KBM-7 (cell line): ENCODE data around the gene RASGRP3.

Experiments used
- DNase-seq: peaks from one replicate; pipeline ENCODE4 v3.0.0-alpha.2; 2015
- in situ Hi-C: fragments of 300-500 bp; cut with MboI; formaldehyde crosslinking; loops from 2 replicates; pipeline ENCODE4 v1.14.3; 2020; ENCODE audit warnings: low sequenced_read_pairs, low pct_unique_long_range_greater_than_20kb, mixed read lengths

Gene RASGRP3

DNA sequence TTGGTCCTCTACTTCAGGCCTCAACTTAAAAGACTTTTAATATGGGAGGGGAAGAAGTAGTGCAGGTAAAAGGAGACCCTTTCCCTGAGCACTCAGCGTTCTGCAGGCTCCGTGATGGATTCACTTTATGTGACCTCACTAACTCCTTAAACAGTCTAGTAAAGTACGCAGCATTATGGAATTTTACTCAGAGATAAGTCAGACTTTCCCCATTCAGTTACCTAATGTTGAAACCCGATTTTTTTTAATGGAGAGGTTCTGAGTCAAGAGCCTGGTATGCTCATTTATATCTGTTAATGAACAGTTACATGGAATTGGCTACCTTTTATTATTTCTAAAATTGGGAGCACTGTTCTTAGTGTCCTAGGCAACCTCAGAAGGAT lies 34.1 kb downstream of the RASGRP3 start:
- in situ Hi-C loops = no loop called here
- DNase-seq = no peak

DNA sequence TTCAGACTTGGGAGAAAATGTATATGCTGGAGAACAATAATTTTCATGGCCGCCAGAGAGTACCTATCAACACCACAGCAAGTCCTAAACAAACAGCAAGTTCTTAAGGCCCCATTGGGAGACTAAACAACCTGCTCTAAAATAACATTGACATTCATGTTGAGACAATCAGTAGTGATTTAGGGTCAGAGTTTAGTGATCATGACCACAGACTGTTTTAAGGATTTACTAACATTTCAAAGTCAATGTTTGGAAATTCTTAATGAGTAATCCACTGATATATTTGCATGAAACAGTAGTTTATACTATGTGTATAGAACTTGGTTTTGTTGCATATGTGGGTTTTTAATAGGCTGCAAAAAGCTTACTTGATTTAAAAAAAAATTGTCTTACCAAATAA lies 34.7 kb downstream of the RASGRP3 start:
- in situ Hi-C loops = no loop called here
- DNase-seq = no peak

DNA sequence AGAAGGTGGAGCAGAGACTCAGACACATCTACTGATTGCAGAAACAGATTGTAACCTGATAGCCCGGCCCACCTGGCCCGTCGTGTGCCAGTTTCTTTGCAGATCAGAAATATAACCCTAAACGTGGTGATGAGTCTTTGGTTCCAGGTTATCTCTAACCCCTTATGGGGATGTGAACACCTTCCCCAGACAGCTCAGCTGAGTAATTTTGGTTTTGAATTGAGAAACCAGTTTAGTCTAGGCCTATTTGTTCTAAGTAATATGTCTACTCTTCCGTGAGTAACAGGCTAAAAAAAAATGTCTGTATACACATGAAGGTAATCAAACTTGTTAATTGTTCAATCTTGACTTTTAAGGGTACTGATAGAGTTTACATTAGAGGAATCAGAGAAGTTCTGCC lies 35.7 kb downstream of the RASGRP3 start:
- no peak for DNase-seq
- in situ Hi-C loops = no loop called here

DNA sequence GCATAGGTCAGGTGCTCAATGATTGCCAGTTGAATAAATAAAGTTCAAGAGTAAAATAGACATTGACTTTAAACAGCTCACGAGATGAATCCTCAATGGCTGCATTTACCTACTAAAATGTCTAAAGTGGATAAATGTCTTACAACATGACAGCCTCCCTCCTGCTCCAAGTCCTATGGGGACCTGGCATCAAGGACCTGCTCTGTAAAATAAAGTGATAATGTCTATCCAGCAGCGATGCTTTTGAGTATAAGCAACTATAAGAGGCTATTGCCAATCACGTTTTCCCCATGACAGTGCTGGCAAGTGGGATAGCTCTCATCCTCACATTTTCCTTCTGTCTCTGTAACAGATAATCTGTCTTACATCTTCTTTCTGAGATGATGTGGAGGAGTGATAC lies 37.0 kb downstream of the RASGRP3 start:
- in situ Hi-C loops = no loop called here
- DNase-seq = no peak

DNA sequence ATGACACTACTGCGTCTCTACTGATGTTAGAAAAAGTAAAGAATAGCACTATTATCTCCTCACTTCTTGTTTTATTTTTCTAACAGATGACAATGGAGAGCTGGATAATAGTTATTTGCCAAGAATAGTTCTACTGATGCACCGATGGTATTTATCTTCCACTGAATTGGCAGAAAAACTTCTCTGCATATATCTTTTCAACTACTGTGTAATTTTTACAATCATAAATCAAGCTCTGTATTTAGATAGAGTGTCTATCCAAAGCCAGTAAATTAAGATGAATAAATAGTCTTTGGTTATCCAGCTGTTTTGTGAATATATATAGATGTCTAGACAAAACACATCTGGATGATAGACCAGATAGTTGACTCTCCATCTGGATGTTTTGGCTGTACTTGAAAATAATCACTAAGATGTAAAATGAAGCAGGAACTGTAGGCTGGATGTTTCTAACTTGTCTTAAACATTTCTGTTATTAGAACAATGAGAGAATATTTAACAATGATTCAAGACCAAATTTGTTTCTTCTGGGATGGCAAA lies 40.1 kb downstream of the RASGRP3 start:
- in situ Hi-C loops = no loop called here
- DNase-seq = no peak

DNA sequence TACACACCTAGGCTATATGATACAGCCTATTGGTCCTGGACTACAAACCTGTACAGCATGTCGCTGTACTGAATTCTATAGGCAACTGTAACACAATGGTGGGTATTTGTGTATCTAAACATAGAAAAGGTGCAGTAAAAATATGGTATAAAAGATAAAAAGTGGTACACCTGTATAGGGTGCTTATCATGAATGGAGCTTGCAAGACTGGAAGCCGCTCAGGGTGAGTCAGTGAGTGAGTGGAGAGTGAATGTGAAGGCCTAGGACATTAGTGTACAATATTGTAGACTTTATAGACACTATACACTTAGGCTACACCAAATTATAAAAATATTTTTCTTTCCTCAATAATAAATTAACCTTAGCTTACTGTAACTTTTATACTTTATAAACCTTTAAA lies 41.8 kb downstream of the RASGRP3 start:
- in situ Hi-C loops = no loop called here
- DNase-seq = no peak

DNA sequence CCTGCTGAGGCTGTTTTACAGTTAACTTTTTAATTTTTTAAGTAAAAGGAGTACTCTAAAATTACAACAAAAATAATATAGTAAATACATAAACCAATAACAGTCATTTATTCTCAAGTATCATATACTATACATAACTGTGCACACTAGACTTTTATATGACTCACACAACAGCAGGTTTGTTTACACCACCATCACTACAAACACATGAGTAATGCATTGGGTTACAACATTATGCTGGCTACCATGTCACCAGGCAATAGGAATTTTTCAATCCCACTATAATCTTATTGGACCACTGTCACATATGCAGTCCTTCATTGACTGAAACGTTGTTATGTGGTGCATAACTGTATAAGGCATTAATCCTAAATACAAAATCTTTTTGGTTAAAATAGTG lies 42.5 kb downstream of the RASGRP3 start:
- DNase-seq = no peak

DNA sequence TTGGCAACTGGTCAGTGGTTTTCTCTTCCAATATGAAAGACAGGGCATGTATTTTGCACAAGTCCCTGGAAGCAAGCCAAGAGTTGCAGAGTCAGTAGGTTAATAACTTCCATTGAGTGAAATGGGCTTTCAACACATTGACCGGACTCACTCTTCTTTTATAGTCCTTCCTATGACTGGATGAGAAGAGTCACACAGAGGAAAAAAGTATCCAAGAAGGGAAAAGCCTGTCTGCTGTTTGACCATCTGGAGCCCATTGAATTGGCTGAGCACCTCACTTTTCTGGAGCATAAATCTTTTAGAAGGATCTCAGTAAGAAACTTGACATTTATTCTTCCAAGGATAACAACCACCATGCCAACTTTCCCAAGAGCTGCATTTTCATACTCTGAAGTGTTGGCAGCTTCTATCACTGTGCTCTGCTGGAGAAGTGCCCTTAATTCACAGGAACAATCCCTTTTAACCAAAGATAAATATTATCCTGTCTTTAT lies 45.4 kb downstream of the RASGRP3 start:
- DNase-seq = no peak
- in situ Hi-C loops = no loop called here

More for the DNA sequence above, 42.5 kb downstream of the RASGRP3 start:
- in situ Hi-C loops = no loop called here

DNA sequence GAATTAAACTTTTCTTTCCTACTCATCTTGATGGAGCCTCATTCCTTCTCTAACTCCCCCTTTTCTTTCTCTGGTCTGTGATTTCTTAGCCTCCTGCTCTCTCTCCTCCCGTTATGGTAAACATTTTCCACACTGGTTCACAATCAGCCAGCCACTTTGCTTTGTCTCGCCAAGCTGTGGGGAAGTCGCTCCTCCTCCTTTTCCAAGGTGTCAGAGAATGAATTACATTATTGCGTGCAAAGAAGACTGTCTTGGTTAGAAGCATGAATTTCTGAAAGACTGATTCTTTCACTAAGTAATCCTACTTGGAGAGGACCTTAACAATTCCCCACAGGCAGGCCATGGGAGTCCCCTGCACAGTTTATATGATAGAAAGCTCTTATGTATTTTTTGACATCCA lies 46.1 kb downstream of the RASGRP3 start:
- in situ Hi-C loops = no loop called here
- DNase-seq = no peak

DNA sequence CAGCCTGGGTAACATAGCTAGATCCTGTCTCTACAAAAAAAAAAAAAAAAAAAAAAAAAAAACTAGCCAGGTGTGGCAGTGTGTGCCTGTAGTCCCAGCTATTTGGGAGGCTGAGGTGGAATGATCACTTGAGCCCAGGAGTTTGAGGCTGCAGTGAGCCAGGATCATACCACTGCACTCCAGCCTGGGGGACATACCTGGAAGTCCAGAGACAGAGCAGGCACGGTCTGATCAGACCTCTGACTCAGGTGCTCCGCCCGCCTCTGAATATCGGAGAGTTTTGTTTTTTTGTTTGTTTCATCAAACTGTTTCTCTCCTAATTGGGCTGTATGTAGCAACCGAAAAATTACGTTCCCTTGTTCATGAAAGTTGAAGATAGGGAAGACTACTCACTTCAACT lies 49.2 kb downstream of the RASGRP3 start:
- in situ Hi-C loops = no loop called here
- no peak for DNase-seq

DNA sequence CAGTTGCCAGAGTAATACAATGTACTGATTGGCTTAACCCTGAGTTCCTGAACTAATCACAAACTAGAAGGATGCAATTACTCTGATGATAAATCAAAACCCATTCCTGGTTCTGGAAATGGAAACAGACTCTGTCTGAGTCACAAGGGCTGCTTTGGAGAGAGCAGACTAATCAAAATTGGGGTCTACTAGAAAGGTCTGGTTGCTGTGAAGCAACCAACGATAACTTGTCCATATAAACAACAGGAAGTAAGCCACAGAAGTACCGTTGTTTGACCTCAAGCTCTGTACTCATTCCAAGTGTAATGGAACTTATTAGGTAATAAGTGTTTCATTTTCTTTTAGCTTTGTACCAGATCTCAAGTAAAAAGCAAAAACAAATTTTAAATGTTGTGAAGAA lies 49.7 kb downstream of the RASGRP3 start:
- in situ Hi-C loops = no loop called here
- DNase-seq = no peak

DNA sequence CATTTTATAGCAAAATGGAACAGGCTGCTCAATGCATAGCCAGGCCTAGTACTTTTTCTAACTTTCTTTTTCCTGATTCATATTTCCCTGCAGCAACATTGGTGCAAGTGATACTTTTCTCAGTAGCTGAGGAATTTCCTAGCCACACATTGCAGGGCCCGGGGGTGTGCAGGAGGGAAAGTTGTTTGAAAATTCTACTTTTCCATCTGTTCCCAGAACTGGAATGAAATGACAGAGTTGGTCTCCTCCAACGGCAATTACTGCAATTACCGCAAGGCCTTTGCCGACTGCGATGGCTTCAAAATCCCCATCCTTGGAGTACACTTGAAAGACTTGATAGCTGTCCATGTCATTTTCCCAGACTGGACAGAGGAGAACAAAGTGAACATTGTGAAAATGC lies 50.5 kb downstream of the RASGRP3 start:
- in situ Hi-C loops = no loop called here
- DNase-seq = no peak

DNA sequence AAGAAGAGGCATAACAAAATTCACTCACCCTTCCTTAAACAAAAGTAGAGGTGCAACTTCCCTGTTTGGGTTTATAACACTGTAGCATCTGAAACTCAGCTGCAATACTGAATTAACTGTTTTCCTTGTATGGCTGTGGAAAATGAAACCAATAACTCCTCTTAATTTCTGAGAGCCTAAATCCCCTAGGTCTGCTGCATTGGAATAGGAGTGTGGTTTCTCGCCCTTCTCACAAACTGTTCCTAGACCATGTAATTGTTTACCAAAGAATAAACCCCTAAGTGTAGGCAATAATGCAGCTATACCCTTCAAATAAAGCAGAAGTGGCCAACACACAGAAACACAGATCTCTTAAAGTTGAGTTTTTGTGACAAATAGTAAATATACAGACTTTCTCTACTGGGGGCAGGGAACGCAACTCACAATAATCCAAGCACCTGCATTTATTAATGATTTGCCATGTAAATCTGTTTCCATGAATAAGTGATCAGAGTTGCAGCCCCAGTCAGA lies 52.0 kb downstream of the RASGRP3 start:
- DNase-seq = no peak

DNA sequence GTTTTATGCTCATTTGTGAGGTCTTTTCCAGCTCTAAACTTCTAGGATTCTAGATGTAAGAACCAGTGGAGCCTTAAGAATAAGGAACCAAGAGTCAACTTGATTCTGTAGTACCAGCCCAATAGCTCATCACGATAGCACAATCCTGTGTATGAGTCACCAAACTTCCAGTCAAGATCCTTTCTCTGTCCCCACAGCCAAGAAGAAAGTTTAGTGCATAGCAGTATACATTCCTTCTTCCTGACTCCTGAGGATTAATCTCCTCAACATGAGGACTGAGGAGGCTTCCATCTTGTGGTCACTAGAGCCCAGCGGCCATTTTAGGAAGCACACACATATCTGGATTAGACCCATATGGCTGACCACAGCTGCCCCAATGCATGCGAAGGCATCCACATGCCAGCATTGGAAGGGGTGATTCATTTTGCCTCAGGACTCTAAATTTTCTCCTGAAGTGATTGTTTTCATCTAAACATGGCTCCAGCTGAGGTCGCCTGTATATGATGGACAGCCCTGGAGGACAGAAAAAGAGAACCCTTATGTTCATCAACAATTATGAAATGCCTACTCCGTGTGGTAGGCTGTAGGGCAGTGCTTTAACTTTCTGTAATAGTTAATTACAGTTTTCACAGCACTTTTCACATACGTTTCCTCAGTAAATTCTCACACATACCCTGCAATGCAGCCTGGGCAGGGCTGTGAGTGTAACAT lies 53.5 kb downstream of the RASGRP3 start:
- DNase-seq = no peak
- in situ Hi-C loops = no loop called here

More for the DNA sequence above, 52.0 kb downstream of the RASGRP3 start:
- in situ Hi-C loops = no loop called here

DNA sequence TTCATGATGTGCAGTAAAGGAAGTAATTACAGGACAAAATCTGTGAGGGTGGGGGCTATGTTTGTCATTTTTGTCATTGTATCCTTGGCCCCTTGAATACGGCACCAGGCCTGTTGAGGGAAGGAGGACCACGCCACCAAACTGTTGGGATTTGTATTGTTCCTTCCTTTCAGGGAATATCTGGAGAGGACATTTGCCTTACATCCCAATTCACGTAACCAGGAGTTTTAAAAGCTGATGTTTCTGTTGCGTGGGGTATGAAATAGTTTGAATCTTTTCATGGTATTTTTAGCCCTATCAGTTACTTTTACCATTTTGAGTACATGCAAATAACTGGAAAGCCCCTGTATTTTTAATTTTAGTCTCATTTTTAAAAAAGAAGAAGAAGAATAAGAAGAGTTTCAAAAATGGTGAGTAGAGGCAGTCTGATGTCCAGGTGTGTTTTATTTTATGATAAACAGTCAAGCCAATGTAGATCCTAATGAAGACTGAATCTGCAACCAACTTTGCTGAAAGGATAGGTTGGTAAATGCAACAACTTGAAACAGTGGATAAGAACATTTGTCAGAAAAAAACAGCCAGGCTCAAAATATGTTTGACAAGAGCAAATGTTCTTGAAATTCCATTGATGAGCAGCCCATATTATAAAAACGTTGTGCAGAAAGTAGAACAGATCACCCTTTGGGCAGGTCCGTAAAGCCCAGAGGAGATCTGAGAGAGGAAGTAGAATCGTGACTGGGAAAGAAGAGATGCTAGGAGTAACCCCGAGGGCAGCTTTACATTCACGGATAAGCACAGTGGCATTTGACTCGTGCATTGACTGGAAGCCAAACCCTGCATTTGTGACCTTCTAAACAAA lies 54.5 kb downstream of the RASGRP3 start:
- in situ Hi-C loops = no loop called here
- no peak for DNase-seq

DNA sequence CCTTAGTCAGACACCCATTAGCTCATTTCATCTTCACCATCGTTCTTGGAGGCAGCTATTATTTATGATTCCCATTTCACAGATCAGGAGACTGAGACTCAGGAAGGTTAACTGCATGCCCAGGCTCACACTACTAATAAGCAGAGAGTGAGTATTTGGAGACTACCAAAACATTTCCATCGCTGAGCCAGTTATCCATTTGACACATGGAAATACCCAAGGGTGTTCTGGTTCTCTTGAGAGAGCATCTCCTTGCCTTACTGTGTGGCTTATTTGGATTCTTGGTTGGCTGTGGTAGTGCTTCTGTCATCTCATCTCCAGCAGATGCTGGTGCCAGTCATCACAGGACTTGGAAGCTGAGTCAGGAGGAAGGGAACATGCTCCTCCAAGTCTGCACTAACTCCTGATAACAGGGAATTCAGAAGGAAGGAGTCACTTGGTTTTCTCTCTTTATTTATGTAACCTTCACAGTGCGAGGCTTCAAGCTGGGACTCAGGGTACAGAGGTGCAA lies 55.2 kb downstream of the RASGRP3 start:
- in situ Hi-C loops = no loop called here

DNA sequence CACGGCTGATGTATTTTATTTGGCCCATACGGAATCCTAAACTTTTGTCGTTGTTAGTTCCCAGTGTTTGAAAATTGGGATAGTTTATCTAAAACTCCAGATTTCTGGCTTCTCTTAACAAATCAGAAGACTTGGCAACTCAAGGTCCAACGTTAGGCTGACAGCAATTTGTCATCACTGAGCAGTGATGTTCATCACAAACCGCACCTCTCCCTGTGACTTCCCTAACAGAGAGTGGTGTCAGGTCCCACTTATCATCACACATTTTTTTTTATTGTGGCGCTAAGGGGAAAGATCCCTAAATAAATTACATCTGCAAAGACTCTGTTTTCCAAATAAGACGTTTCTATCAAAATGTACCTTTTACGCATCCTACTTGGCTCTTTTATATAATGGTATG lies 55.7 kb downstream of the RASGRP3 start:
- no peak for DNase-seq
- in situ Hi-C loops = no loop called here

More for the DNA sequence above, 55.2 kb downstream of the RASGRP3 start:
- DNase-seq = no peak

DNA sequence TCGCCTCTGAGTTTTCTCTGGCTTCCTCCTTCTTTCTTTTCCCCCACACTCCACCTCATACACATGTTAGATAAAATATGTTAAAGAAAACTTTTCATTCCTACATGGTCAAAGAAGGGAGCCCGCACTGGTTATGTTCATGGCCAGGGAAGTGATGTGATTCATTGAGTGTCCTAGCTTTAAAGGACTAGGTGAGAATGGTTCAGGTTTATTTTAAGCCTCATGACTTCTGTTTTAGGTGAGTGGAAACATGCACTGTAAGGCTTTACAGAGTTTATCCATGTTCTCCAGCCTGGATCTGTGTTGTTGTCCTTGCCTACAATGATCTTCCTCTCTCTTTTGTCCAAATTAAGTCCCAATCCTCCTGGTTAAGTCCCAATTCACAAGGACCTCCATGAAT lies 56.5 kb downstream of the RASGRP3 start:
- in situ Hi-C loops = no loop called here

DNA sequence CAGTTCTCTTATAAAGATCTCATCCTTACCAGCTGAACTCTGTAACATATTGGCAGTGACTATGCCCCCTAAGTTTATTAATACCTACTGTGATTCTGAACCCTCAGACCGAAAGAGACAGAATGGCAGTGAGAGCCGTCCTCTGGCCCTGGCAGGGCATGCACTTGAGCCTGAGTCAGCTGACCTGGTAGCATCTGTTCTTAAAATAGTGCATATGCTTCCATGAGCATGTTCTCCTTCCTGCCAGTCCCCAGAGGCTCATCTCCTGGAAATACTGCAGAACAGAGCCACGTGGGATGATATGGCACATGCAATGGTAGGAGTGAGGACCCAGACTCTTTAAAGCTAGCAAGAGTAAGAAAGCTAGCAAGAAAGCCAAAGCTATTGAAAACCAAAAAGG lies 59.0 kb downstream of the RASGRP3 start:
- no peak for DNase-seq
- in situ Hi-C loops = no loop called here

More for the DNA sequence above, 56.5 kb downstream of the RASGRP3 start:
- no peak for DNase-seq

DNA sequence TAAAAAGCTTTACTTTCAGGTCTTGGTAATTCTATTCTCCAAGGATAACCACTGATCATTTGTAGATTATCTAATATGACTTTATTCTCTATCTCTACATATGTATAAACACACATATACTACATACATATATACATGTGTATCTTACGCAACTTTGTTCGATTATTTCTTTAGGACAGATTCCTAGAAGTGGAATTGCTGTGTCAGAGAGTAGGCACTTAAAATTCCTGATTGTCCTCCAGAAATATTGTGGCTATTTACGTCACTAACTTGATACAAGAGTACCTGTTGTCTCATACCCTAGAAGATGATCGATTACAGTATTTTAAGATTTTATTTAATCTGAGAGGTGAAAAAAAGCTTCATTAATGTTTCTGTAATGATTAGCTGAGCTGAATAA lies 64.8 kb downstream of the RASGRP3 start:
- in situ Hi-C loops = no loop called here
- DNase-seq = no peak
